Loucy (cell line): Measurements from ENCODE around the gene MAP4K3.

Source experiments
- CTCF ChIP-seq: fragments of 200-600 bp; sonication (generic); conservative IDR thresholded peaks from 2 replicates; pipeline ENCODE4 v1.5.1; 2014; ENCODE audit warnings: mild to moderate bottlenecking, antibody characterized with exemption, low read length
- EZH2phosphoT487 ChIP-seq: fragments of 200-600 bp; IDR thresholded peaks from 2 replicates; pipeline ENCODE4 v1.6.1; 2018; ENCODE audit warnings: antibody characterized with exemption, mild to moderate bottlenecking, moderate library complexity, borderline replicate concordance

GRCh38 chr2:39432701-39433100 is 4.4 kb downstream of the MAP4K3 start:
- TF ChIP-seq CTCF, result no peak
- no peak for TF ChIP-seq EZH2phosphoT487
